Activated T-cell treated with anti-CD3 and anti-CD28 coated beads, Interleukin-2, amount 50 U/mL, for 24 hours (primary cell): Measurements from ENCODE around the gene TTLL5.

Experiments used
- DNase-seq: peaks from one replicate; pipeline ENCODE4 v3.0.0-alpha.2; 2020
- H3K27ac Mint-ChIP-seq: 2 replicates; pipeline ENCODE4 v1.8.0; 2020; ENCODE audit warnings: mild to moderate bottlenecking, mixed read lengths
- H3K27me3 Mint-ChIP-seq: 2 replicates; pipeline ENCODE4 v1.8.0; 2020; ENCODE audit warnings: mixed read lengths
- H3K36me3 Mint-ChIP-seq: 2 replicates; pipeline ENCODE4 v1.8.0; 2020; ENCODE audit warnings: low read depth, mixed read lengths
- H3K4me1 Mint-ChIP-seq: 2 replicates; pipeline ENCODE4 v1.8.0; 2020; ENCODE audit warnings: low read depth, mixed read lengths
- H3K4me3 Mint-ChIP-seq: 2 replicates; pipeline ENCODE4 v1.8.0; 2020; ENCODE audit warnings: mild to moderate bottlenecking, moderate library complexity, mixed read lengths
- H3K9me3 Mint-ChIP-seq: 2 replicates; pipeline ENCODE4 v1.8.0; 2020; ENCODE audit warnings: mixed read lengths

Gene TTLL5

GRCh38 chr14:75985618-75986438 is 324.8 kb downstream of the TTLL5 start, which contains the start of gene IFT43:
Gene IFT43, plus strand, starts transcription at chr14:75985763. Its CDS starts 24 bp downstream, at chr14:75985787.
- Mint-ChIP-seq H3K27me3 (no peaks in the 10 kb centered on the region), H3K4me3 (peak within 1 kb of the TSS; percentile 87), H3K9me3 (no peaks in the 10 kb centered on the region), H3K27ac (peak within 1 kb of the TSS; percentile 87), H3K36me3 (peaks cover 21% of the 10 kb centered on the region), H3K4me1 (peaks cover 29% of the 10 kb centered on the region)
- peak; percentile 92 for DNase-seq

- H3K27me3 Mint-ChIP-seq = no peaks in the 10 kb centered on the region
- H3K9me3 Mint-ChIP-seq = no peaks in the 10 kb centered on the region
- no peak for DNase-seq
- H3K27ac Mint-ChIP-seq = peak overlapping the region; percentile 87
- H3K36me3 Mint-ChIP-seq = peaks cover 21% of the 10 kb centered on the region
- H3K4me1 Mint-ChIP-seq = peaks cover 24% of the 10 kb centered on the region
- peak overlapping the region; percentile 87 for H3K4me3 Mint-ChIP-seq
These were observed 325.4 kb downstream of the TTLL5 start for GRCh38 chr14:75986439-75986765.

- H3K4me3 Mint-ChIP-seq = no peak overlapping the region
- H3K36me3 Mint-ChIP-seq = peaks cover 26% of the 10 kb centered on the region
- no peak for DNase-seq
- H3K9me3 Mint-ChIP-seq = no peaks in the 10 kb centered on the region
- H3K27me3 Mint-ChIP-seq = no peaks in the 10 kb centered on the region
- no peak overlapping the region for H3K27ac Mint-ChIP-seq
- H3K4me1 Mint-ChIP-seq = peaks cover 18% of the 10 kb centered on the region
These were observed 326.3 kb downstream of the TTLL5 start for GRCh38 chr14:75987201-75987970.

GRCh38 chr14:75989134-75989533 is 328.1 kb downstream of the TTLL5 start:
- Mint-ChIP-seq H3K4me1 (peaks cover 19% of the 10 kb centered on the region), H3K27me3 (no peaks in the 10 kb centered on the region), H3K9me3 (no peaks in the 10 kb centered on the region), H3K4me3 (no peak overlapping the region), H3K27ac (no peak overlapping the region), H3K36me3 (peaks cover 33% of the 10 kb centered on the region)
- no peak for DNase-seq

- no peak for DNase-seq
- Mint-ChIP-seq H3K9me3 (no peaks in the 10 kb centered on the region), H3K27ac (no peak overlapping the region), H3K27me3 (no peaks in the 10 kb centered on the region), H3K36me3 (peaks cover 40% of the 10 kb centered on the region), H3K4me3 (no peak overlapping the region), H3K4me1 (peaks cover 14% of the 10 kb centered on the region)
These were observed 329.3 kb downstream of the TTLL5 start for GRCh38 chr14:75990297-75990696.

- Mint-ChIP-seq H3K4me3 (no peak overlapping the region), H3K4me1 (peaks cover 5% of the 10 kb centered on the region), H3K36me3 (peaks cover 47% of the 10 kb centered on the region), H3K27ac (no peak overlapping the region), H3K9me3 (no peaks in the 10 kb centered on the region), H3K27me3 (no peaks in the 10 kb centered on the region)
- no peak for DNase-seq
These were observed 330.7 kb downstream of the TTLL5 start for GRCh38 chr14:75991753-75992152.

GRCh38 chr14:75993567-75994041 is 332.6 kb downstream of the TTLL5 start:
- no peaks in the 10 kb centered on the region for H3K27me3 Mint-ChIP-seq
- no peak for DNase-seq
- H3K36me3 Mint-ChIP-seq = peaks cover 60% of the 10 kb centered on the region
- peaks cover 4% of the 10 kb centered on the region for H3K4me1 Mint-ChIP-seq
- H3K9me3 Mint-ChIP-seq = no peaks in the 10 kb centered on the region
- no peak overlapping the region for H3K27ac Mint-ChIP-seq
- no peak overlapping the region for H3K4me3 Mint-ChIP-seq

- H3K4me1 Mint-ChIP-seq = peaks cover 4% of the 10 kb centered on the region
- H3K4me3 Mint-ChIP-seq = no peak overlapping the region
- H3K36me3 Mint-ChIP-seq = peaks cover 59% of the 10 kb centered on the region
- H3K27me3 Mint-ChIP-seq = no peaks in the 10 kb centered on the region
- no peak for DNase-seq
- no peaks in the 10 kb centered on the region for H3K9me3 Mint-ChIP-seq
- H3K27ac Mint-ChIP-seq = no peak overlapping the region
These were observed 334.5 kb downstream of the TTLL5 start for GRCh38 chr14:75995372-75996041.

- DNase-seq = no peak
- no peaks in the 10 kb centered on the region for H3K27me3 Mint-ChIP-seq
- peaks cover 65% of the 10 kb centered on the region for H3K36me3 Mint-ChIP-seq
- H3K4me1 Mint-ChIP-seq = peaks cover 4% of the 10 kb centered on the region
- H3K4me3 Mint-ChIP-seq = no peak overlapping the region
- no peak overlapping the region for H3K27ac Mint-ChIP-seq
- H3K9me3 Mint-ChIP-seq = no peaks in the 10 kb centered on the region
These were observed 335.4 kb downstream of the TTLL5 start for GRCh38 chr14:75996488-75996887.

GRCh38 chr14:75999511-76000190 is 338.6 kb downstream of the TTLL5 start:
- H3K4me3 Mint-ChIP-seq = no peak overlapping the region
- H3K4me1 Mint-ChIP-seq = no peaks in the 10 kb centered on the region
- H3K9me3 Mint-ChIP-seq = peaks cover 6% of the 10 kb centered on the region
- no peak overlapping the region for H3K27ac Mint-ChIP-seq
- peaks cover 70% of the 10 kb centered on the region for H3K36me3 Mint-ChIP-seq
- no peak for DNase-seq
- no peaks in the 10 kb centered on the region for H3K27me3 Mint-ChIP-seq

GRCh38 chr14:76002383-76002782 is 341.3 kb downstream of the TTLL5 start:
- H3K4me1 Mint-ChIP-seq = no peaks in the 10 kb centered on the region
- no peak for DNase-seq
- H3K36me3 Mint-ChIP-seq = peaks cover 74% of the 10 kb centered on the region
- no peaks in the 10 kb centered on the region for H3K27me3 Mint-ChIP-seq
- H3K27ac Mint-ChIP-seq = no peak overlapping the region
- peaks cover 10% of the 10 kb centered on the region for H3K9me3 Mint-ChIP-seq
- H3K4me3 Mint-ChIP-seq = no peak overlapping the region
